GM18508 (cell line): ENCODE results near the gene IFT122.

Source experiments
- ATAC-seq: cut with Tn5 transposase; IDR thresholded peaks from one replicate; pipeline ENCODE4 v1.9.1; 2021; ENCODE audit warnings: moderate number of reproducible peaks; ENCODE audit not compliant: insufficient read depth, unreplicated experiment

The IFT122 gene

DNA sequence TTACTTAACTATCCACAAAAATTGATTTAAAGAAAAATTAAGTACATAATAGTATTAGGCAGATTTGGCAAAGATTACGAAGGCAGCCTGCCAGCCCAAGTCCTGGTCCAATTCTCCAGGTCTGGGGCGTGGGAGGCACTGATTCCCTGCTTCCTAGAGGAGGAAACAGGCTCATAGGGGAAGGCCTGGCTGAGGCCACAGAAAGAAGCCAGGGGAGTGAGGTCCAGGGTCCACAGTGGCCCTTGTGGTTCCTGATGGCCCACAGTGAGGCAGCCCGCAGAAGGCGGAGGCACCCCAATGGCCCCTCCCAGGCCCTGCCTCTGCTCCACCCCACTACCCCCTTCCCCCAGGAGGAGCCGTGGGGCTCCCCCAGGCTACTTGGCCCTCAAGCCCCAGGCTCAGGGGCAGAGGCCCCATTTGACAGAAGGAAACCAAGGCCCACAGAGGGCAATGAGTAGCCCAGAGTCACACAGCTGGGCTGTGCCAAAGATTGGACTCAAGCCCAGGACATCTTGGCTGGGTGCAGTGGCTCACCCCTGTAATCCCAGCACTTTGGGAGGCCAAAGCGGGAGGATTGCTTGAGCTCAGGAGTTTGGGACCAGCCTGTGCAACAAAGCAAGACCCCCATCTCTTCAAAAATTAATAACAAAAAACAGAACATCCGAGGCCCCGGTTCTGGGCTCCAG is 124.0 kb downstream of the IFT122 start:
- ATAC-seq, result no peak

DNA sequence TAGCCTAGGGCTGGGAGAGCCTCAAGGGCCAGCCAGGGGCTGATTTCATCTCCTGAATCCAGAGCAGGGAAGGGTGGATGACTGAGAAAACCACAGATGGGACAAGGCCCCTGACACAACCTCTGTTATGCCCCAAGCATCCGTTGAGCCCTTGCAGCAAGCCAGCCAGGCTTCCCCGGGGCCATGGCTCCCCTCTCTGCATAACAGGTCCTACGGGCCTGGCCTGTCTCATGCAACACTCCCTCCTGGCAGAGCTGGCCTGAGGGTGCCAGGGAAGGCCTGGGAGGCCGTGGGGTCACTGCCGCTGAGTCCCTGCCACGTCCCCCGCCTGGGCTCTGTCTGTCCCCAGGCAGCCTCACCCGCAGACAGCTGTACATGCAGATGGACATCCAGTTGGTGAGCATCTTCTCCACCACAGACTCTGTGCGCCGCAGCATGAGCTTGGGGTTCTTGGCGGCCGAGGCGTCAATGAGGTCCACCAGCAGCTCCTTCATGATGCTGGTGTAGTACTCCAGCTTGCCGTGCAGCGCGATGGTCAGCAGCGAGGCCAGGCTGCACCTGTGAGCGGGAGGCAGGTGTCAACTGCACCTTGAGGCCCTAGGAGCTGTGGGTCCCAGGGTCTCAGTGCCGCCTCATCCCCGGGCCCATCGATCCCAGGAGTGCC is 125.1 kb downstream of the IFT122 start:
- ATAC-seq, result no peak

DNA sequence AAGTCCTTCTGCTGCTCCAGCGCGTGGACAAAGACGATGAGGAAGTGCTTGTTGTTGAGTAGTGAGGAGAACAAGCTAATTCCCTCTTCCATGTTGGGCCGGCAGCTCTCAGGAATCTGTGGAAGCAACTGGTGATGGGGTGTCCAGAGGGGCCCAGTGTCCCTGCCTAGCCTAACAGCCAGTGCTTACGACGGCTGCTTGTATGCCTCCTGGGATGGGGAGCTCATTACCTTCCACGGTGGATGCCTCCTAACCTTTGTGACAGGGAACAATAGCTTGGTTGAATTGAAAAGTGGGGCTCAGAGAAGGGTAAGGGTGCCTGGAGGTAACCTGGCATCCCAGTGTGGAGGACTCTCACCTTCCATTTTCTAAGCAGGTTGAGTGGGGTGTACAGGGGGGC is 125.9 kb downstream of the IFT122 start:
- ATAC-seq, result no peak

DNA sequence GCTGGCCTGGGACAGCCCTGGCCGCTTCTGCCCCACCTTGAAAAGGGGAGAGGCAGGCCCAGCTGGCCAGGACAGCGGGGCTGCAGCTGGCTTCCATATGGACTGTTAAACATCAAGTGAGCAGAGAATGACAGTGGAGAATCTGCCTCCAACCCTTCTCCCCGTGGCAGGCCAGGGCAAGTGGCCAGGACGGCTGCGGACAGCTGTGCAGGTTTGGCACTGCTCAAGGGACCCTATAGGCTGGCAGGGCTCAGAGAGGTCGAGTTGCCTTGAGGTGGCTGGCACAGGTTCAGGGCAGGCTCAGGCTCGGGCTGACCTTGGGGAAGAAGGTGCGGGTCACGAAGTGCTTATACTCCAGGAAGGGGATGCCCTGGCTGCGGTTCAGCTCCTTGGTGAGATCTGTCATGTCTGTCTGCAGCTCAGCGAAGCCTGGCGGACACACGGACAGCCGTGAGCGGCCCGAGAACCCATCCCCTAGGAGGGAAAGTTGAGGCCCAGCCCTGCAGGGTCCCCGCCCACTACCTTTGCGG is 127.2 kb downstream of the IFT122 start:
- no peak for ATAC-seq

DNA sequence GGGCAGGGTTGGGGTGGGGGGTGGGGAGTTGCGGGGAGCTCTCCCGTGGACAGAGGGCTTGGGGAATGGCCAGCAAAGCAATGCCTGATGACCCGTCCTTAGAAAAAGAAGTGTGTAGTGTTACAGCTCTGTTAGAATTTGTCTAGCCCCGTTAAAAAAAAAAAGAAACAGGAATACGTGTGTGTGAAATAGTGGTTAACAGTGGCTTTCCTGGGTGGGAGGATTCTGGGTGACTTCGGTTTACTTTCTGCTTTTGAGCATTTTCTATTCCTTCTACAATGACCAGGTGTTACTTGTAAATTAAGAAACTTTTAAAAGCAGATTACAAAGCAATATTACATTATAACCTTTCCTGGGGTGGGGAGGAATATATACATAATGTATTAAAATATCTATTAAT is 127.9 kb downstream of the IFT122 start:
- ATAC-seq, result no peak

DNA sequence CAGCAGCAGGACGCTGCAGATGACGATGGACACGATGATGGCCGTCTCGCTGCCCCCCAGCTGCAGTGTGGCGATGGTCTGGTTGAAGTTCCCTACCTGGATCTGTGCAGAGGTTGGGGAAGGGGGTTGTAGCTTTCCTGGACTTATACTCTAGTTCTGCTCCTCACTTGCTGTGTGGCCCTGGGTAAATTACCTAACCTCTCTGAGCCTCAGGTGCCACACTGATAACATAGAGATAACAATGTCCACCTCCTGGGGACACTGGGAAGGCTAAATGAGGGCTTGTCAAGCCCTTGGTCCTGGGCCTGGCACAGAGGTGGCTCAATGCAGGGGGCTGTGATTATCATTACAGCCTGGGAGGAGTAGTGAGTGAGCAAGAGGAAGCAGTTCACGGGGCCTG is 129.8 kb downstream of the IFT122 start:
- ATAC-seq, result no peak
